ENCODE data around the gene NTM. TPM values are rescaled to one million over a fixed set of nuclear protein-coding genes. Genes with fewer than 3 reads are reported as not detected.
"Not testable (repeated sequence)": the region's sequence is repeated elsewhere in the genome, so short reads cannot be mapped to it uniquely, and the experiment has no call there.

NTM gene
- total RNA-seq, 1 donor from 2014 or later, result 2.9 TPM

DNA sequence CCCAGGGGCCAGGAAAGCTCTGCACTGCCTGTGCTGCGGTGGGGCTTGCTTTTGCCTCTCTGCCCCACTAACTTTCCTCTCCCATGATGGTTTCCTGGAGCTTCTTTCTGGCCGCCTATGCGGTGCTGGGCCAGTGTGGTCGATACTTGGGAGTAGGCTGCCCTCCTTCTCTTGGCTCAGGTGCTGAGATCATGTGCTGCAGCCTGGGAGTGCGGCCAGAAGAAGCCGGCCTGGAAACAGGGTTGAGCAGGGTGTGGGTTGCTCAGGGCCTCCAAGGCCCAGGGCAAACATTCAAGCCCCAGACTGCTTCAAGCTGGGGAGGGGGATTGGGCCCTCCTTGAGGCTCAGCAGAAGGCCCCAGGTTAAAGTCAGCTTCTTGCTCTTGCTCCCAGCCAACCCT is 125.0 kb downstream of the NTM start:
- no peak for DNase-seq (ENCODE audit: low spot score)

DNA sequence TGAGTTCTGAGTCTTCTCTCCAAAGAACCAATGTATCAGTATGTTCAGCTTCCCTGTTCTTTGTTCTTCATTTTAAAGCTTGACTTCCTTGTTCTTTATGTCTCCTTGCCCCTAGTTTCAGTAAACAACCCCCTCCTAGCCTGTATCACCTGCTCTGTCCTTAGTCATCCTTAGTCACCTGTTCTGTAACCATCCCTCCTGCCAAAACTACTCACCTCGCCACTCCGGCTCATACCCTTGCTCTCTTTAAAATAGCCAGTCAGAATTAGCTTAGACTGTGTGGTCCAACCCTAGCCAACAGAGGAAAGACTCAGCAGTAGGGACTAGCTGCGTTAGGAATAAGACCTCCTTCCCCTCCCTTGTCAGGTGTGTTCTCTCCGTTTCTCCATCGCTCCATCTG is 127.3 kb downstream of the NTM start:
- DNase-seq (ENCODE audit: low spot score), result not testable (repeated sequence)

DNA sequence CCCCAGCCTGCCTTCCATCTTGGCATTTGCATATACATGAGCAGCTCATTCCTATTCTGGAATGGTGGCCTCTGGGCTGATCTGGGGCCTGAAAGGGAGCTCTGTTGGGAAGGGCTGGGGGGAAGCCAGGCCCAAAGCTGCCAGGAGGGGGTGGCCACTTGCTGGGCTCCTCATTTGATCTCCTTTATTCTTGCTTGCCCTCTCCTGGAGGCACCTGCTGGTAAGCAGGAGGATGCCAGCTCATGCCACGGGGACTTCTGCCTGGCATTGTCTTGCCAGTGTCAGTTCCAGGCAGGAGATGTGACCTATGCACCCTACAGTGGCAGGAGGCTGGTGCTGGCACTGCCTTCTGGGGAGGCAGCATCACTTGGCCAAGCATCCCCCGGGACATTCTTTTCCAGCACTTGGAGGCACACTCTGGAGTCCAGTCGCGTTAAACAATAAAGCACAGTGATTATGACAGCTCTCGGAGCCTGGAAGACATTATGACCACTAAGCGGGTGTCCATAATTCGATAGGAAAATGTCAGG is 128.3 kb downstream of the NTM start:
- no peak for DNase-seq (ENCODE audit: low spot score)

DNA sequence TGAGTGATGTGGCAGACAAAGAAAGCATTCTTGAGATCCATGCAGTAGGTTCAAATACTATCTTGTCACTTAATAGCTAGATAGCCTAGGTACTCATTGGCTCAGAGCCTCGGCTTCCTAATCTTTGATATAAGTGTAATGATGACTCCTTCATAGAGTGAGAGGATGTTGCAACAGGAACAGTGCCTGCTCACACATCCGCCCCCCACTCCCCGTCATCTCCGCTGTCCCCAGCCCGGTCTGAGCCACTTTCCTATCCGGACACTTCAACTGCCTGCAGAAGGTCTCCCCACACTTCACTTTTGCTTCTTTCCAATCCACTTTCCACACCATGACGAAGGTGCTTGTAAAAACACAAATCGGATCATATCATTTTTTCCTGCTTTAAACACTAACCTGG is 128.8 kb downstream of the NTM start:
- DNase-seq (ENCODE audit: low spot score), result no peak

DNA sequence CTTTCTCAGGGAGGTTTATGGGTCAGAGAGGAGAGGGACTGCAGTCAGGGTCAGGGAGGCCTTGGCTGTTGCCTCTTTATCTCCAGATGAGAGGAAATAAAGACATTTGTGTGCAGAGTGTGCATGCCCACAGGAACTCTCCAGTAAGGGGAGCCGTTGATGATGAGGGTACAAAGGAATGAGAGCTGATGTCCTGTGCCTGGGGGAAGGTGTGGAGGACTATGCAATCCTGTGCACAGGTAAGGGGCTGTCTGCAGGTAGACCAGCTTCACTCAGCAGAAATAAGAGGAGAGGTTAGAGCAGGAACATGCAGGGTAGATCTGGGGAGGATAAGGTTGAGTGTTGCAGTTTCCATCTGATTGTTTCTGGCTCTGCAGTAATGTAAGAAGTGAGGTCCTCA is 132.6 kb downstream of the NTM start:
- DNase-seq (ENCODE audit: low spot score), result no peak

DNA sequence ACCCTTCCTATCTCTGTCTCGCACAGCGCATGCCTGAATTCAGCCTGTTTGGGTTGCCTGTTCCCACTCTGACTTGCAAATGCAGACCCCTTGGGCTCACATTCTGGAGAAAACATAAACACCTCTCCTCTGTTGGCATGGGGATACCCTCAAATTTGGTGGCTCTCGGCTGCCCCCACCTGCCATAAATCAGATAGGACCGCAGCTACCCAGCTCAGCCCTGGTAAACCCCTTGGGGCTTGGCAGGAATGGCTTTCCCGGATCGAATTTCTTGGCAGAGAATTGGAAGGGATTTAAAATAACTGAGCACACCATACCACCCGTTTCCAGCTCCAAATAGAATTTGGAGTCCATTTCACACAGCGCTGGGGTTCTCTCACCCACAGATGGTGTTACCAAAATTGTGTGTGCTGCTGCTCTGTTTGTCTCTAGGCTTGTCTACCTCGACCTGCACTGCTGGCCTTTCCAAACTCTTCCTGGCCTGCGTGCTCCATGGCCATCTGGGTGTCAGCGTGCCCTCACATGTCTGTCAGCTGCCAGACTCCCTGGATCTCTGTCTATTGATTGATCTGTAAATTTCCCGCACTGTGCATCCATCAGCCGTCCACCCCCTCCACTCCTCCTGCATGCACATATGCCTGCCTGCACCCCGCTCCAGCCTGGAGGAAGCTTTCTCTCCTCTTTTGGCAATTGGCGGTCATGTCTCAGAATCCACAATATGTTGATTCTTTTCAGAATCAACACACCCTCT is 134.0 kb downstream of the NTM start:
- DNase-seq (ENCODE audit: low spot score), result no peak

DNA sequence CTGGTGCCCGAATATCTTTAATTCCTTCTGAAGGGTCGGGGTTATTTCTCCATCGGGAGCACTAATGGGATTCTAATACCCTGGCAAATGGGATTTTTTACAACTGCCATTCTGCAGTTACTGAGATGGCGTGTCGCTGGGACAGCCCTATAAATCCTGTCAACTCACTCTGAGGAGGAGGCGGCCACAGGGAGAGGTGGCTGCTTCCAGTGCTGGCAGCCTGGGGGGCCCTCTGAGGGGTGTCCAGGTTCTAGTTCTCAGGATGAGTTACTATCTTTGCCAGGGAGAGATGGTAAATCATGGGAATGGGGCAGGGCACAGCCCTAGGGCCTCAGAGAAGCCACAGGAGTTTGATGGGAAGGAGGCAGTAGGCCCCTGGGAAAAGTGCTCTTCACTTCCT is 135.9 kb downstream of the NTM start:
- DNase-seq (ENCODE audit: low spot score), result no peak

DNA sequence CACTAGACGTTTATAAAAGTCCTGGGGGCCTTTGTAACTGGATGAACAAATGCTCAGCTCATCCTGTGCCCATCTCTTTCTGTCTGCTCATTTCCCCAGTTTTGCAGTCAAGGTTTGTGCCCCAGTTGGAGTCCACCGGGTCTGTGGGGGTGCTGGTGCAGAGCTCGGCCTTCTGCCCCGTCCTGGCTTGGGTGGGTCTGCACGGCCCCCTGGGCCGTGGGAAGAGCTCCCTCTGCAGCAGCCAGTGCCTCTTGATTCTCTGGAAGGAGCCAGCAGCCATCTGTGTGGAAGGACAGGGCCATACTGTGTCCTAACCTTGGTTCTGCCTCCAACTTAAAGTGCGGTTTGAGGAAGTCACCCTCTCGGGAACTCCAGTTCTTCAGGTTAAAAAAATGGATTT is 140.2 kb downstream of the NTM start:
- DNase-seq (ENCODE audit: low spot score), result no peak

DNA sequence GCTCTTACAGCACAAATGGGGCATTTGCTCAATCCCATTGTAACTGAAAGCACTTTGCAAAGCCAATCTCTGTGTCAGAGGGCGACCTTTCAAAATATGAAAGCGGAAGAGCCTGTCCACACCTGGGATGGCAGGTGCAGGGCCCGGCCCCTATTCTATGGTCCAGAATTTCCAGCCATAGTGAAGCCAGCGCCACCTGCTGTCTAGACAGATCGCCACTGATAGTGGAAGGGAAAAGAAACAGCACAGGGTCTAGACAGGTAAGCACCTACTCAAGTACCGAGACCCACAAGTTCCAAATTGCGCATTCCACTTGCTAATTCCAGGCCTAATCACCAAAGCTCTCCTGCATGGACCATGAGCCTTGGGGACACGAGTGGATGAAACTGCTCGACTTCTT is 141.4 kb downstream of the NTM start:
- DNase-seq (ENCODE audit: low spot score), result no peak

DNA sequence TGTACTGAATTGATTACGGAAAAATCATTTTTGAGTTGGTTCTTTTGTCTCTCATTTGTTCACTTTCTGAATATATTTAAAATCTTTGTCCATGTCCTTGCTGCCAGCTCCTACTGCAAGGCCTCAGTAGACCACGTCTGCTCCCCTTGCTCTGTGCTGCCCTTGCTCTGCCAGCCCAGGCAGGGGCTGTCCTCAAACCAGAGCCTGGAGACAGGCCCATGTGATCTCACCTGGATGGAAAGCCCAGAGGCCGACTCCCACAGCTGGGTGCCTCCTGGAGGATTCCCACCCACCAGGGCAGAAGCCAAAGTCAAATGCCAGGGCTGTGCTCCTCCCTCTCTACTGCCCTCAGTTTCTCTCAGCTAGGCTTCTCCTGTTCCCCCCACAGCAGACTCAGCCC is 141.8 kb downstream of the NTM start:
- no peak for DNase-seq (ENCODE audit: low spot score)

DNA sequence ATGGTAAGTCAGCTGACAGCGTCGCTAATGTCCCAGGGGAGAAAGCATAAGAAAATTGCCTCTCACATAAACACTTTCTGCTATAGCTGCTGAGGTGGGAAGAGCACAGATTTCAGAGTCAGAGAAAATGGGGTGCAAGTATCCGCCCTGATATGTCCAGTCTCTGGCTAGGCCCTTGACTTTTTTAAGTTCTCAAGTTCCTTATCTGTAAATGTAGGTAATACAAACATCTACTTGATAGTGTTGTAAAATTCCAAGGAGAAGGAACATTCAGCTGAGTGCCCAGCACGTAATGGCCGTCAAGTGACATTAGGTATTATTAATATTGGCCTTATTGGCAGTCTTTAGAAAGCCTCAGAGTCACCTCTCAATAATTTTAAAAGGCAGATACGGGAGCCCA is 143.6 kb downstream of the NTM start:
- DNase-seq (ENCODE audit: low spot score), result no peak

DNA sequence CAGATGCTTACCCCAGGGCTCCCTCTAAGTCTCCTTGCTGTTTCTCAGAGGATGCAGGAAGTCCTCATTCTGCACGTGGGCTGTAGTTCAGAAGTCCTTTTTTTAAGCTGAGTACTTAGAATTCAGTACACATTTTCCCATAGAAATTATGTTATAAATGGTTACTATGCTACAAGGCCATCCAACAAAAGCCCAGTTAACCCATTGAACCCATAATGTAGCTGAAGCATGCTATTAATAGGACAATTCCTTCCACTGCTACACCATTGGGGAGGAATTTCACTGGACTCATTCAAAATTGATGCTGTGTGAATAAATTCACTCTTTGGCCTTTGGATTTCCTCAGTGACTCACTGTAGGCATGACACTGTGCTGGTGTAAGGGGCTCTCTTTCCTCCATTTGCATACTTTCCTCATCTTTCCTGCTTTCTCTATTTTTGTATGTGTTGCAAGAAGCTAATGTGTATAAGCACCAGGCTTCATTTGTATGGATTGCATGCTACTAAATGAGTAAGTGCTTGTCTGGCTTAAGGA is 148.0 kb downstream of the NTM start:
- no peak for DNase-seq (ENCODE audit: low spot score)

DNA sequence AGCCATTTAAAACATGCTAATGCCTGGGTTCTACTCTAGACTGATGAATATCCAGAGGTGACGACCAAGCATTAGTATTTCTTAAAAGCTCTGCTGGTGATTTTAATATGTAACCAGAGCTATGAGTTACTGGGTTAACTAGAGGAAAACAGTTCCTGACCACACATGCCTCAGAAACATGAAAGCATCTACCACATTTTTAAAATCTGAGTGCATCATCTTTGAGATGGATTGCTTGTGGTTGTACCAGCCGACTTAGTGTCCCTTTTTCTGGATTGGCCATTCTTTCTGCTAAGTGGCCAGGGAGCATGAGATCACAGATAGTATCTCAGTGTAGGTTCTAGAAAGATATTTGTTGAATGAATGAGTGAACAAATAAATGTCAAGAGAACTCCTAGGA is 152.4 kb downstream of the NTM start:
- no peak for DNase-seq (ENCODE audit: low spot score)

DNA sequence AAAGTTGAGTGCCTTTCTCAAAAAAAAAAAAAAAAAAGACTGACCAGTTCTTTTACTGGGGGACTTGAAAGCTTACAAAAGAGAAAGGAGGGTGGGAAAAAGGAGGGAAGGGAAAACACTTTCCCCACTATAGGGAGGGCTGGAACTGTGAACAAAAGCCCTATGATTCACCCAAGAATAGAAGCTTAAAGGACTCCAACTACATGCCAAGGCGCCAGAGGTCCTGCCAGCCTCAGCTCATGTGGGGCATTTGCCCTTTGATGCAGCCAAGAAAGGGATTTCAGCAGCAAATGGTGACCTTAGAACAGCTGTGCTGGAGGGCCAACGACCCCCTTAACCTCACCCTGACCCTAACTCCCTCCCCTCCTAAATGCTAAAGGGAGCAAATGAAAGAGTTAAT is 160.0 kb downstream of the NTM start:
- DNase-seq (ENCODE audit: low spot score), result no peak

DNA sequence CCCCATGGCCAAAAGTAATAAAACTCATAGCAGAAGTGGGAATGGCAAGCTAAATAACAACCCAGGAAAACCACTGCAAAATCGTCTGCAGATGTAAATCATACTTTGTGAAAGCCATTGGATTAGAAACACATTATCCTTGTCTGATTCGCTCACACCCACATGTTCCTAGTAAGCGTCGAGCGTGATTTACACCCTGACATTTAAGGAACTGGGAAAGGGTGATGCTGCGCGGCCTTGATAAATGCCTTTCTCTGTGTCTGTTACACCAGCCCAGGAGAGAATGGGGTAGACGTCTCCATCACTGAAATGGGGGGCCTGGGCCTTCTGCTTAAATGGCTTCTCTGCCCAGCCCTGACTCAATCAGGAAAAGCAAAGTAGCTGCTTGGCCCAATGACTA is 162.7 kb downstream of the NTM start:
- DNase-seq (ENCODE audit: low spot score), result no peak

DNA sequence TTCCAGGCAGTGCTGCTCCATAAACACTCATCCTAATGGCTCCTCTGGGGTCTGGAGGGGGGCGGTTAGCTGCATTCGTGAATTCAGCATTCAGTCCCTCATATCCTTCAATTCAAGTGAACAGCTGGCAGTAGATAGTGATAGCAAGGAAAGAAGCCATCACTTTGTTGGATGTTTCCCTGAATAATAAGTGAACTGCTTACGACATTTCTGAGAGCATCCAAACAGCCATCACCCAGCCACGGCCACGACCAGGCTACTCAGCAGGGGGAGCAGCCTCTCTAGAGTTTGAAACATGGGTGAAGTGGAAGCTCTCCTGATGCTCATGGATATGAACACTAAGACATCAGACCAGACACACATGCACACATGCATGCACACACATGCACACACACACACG is 163.6 kb downstream of the NTM start:
- DNase-seq (ENCODE audit: low spot score), result no peak

DNA sequence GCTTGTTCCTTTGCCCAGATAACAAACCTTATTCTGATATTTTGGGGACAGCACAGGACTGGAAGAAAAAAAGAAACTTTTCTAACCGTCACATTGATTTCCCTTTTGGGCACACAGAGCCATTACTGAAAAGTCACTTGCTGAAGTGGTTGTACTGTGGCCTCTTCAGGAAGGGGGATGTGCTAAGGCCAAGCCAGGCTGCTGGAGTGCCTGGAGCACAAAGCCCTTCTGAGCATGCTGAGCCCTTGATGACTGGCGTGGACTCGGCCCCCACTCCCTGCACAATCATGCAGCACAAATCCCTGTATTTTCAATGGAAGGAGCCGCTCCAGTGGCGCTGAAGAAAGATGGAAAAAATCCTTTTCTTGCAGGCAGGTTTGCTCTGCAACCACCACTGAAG is 164.2 kb downstream of the NTM start:
- no peak for DNase-seq (ENCODE audit: low spot score)

DNA sequence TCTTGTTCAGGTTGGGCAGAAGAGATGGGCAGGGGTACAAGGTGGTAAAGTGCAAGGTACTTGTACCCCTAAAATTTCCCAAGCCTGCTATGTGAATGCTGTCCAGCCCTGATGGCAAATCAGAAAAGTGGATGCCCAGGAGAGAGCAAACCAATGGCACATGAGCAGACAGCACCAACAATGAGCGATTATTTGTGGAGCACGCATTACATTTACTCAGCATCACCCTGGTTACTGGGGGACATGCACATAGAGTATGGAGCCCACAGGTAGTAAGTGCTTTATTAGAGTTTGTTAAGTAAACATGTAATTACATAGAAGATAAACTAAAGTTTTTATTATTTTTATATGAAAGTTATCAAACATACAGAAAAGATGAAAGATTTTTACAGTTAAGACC is 165.7 kb downstream of the NTM start:
- DNase-seq (ENCODE audit: low spot score), result no peak

DNA sequence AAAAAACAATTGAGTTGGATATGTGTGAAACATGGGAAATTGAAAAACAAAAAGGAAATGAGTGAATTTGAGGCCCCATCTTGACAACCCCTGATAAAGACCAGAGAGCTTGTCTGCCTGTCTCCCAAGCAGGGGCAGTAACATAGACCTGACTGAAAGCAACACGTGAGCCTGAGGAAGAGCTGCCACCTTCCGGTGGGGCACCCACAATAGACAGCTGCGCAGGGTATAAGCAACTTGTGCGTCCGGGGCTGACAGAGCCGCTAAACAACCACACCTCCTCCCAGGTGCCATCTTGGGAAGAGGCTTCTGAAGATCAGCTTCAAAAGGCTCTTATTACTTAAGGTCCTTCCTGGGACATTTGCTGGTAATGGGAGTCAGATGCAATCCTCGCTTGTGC is 166.8 kb downstream of the NTM start:
- no peak for DNase-seq (ENCODE audit: low spot score)

DNA sequence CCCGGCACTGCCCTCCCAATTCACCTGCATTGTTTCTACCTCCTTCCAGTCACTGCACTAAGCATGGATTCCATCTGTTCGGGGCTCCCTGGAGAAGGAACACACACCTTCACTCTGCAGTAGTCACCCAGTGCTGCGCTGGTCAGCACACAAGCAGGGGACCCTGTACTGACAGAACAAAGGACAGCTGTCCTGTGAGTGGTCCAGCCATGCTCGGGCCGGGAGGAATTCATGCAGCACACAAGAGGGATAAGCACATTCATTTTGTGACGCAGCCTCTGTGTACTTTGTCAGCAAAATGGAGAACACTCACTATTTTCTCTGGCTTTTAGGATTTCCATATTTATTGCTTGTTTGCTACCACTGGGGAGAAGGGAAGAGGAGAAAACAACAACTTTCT is 167.3 kb downstream of the NTM start:
- DNase-seq (ENCODE audit: low spot score), result no peak

DNA sequence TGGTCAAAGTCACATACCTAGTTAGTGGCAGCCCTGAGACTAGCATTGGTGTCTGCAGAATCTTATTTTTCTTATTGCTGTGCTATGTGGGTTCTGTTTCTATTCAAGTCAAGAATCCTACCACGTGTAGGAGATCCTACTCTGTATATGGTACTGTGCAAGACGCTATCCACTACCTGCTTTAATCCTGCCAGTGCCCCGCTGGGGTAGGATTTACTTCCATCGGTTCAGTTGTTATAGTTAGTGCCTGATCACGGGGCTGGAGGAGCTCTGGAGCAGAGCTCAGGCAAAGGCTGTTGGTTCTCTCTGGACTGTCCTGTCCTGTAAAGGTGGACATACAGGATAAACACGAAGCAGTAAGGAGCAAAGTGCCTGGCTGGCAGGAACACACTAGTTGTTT is 167.9 kb downstream of the NTM start:
- DNase-seq (ENCODE audit: low spot score), result no peak

DNA sequence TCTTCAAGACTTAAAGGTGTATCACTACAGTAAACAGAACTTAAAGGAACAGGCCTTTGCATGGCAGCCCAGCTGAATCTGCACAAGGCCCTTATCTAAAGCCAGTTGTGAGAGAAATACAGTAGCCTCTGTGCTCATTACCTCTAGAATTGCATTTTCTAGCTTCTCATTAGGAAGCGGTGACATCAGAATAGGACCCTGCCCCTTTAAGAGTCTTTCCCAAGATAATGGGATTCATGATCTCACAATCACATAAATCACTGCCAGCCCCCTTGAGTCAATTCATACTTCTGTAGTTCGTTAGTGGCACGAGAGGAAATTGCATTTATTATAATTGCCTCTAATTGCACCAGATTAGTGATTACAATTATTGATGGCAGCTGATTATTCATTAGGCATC is 170.3 kb downstream of the NTM start:
- DNase-seq (ENCODE audit: low spot score), result no peak

DNA sequence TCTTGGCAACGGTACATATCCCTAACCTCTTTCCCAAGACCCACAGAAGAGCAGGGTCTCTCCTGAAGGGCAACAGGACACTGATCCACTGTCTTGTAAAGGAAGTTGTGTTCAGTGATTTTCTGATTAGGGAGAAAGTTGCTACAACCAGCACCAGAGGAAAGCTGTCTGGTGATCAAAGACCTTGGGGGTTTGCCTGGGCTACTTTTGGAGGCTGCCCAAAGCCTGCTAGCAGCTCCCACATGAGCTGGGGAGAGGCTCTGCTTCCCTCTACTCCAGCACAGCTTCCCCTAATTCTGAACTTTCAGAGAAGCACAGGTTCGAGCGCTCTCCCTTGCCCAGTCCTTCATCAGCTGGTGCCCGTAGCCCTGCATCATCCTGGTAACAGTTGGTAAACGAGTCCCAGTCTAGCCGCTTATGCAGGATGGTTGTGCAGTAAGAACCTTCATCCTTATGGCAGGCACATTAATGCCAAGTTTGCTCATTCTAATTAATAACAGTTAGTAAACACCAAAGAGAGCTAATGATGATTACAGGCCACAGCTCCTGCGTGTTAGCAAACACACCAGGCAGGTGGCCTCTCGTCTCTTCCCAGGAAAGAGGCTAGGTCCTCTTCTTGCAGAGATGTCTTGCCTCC is 173.1 kb downstream of the NTM start:
- DNase-seq (ENCODE audit: low spot score), result no peak

Measured in mesenteric fat pad (tissue), 1 donor.